Adrenal gland (tissue), 5 donors: ENCODE measurements around the gene APOBEC3A.

Experiments
- POLR2A ChIP-seq, 2 donors: fragments of 450-650 bp; IDR thresholded peaks; one replicate each; pipeline ENCODE4 v1.6.1; 2017; ENCODE audit warnings: antibody characterized with exemption in 2 of 2, mild to moderate bottlenecking in 2 of 2, moderate library complexity in 1 of 2
- TF ChIP-seq, protein P1 (sequence below), 6 experiments: fragments of 450-650 bp in 4 of 6; fragments of 200-600 bp in 2 of 6; sonication (generic) in 1 of 6; IDR thresholded peaks; 1 replicate in 5 of 6; 2 replicates in 1 of 6; pipeline versions ENCODE4 v1.5.1 to v1.8.0; 2016 to 2021; ENCODE audit warnings: antibody characterized with exemption in 6 of 6, mild to moderate bottlenecking in 2 of 6, moderate library complexity in 1 of 6
- donor health status: DM: no; HTN: no; CAD: no.

DNA sequence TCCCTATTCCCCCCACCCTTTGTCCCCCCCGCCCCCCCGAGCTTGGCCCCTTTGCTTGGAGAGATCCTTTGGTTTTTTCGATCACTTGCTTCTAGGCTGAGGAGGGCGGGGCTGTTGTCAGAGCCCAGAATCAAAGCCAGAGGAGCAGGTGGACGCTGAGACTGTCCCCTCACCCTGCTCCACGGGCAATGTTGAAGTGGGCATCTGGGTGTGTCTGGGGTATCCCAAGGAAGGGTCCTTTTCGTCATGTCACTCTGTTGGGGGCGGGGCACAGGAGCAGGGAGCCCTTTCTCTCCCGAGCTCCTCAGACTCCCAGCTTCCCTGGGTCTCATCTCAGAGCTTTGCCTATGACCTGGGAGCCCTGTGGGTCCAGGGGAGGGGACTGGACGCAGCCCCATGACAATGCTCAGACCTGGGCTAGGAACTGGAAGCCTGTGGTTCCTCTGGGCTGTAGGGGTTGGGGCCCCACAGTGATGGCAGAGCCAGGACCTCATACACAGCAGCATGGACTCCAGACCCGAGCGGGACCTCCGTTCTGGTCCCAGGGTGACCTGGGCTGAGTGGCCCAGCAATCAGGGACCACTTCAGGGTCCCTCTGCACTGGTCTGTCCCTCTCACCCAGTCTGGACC is 2.9 kb upstream of the APOBEC3A start:
- TF ChIP-seq, protein P1, sequence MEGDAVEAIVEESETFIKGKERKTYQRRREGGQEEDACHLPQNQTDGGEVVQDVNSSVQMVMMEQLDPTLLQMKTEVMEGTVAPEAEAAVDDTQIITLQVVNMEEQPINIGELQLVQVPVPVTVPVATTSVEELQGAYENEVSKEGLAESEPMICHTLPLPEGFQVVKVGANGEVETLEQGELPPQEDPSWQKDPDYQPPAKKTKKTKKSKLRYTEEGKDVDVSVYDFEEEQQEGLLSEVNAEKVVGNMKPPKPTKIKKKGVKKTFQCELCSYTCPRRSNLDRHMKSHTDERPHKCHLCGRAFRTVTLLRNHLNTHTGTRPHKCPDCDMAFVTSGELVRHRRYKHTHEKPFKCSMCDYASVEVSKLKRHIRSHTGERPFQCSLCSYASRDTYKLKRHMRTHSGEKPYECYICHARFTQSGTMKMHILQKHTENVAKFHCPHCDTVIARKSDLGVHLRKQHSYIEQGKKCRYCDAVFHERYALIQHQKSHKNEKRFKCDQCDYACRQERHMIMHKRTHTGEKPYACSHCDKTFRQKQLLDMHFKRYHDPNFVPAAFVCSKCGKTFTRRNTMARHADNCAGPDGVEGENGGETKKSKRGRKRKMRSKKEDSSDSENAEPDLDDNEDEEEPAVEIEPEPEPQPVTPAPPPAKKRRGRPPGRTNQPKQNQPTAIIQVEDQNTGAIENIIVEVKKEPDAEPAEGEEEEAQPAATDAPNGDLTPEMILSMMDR (IDR thresholded peaks at IDR 0.05), result no peak
- TF ChIP-seq POLR2A (IDR thresholded peaks at IDR 0.05), result no peak
